ENCODE results near the gene MEF2A. TPM values are rescaled to one million over a fixed set of nuclear protein-coding genes. Genes with fewer than 3 reads are reported as not detected.
A peak's percentile ranks its signal among the peaks of the same experiment; 100 is the strongest.
"Not testable (repeated sequence)": the region's sequence is repeated elsewhere in the genome, so short reads cannot be mapped to it uniquely, and the experiment has no call there.

The MEF2A gene
- total RNA-seq: 86.8 TPM
- long read RNA-seq, full-length matches to known transcripts: 44 of 99 reads
- long read RNA-seq, partial matches to known transcripts: 28 of 99 reads
- long read RNA-seq, other reads (novel, unspliced or antisense): 27 of 99 reads

DNA sequence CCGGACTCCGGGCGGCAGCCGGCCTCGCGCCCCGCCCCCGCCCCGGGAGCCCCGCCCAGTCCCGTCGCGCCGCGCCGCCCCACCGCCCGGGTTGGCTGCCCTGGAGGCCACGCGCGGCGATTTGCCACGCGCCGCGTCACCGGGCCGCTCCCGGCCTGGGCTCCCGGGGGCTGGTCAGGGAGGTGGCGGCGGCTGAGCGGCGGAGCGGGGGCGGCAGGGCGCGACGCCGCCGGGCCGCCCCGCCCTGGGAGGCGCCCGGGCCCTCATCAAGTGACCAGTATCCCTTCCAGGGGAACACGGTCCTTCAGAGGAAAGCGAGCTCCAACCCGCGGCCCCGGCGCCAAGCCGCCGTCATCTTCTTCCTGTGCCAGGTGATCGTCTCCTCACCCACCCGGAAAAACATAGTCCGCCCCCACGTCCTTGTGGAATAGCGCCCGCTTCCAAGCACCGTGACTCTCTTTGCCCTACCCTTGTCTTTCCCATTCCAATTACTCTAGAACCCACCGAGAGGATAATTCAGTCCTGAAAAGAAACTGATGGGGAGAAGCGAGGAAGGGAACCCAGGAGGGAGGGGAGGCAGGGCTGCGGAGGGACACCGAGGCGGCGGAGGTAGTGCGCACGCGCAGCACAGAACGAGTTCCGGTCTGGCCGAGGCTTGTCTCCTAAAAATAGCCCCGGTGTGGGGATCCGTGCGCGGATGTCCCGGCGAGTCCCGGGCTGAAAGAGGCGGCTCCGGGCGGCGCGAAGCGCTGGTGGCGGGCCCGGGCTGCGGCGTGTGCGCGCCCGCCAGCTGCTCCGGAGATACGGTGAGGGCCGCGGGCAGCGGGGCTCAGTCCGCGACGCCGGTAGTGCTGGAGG is at the start of gene MEF2A:
TSS of gene MEF2A (plus strand) at position 686 of the 858 bp plus-strand sequence. CDS start 67,136 bp downstream, outside the sequence.
- Histone ChIP-seq H3K27ac (peak within 1 kb of the TSS; percentile 95), H3K4me3 (peak within 1 kb of the TSS; percentile 72), H3K9me3 (no peaks in the 10 kb centered on the region), H3K27me3 (no peaks in the 10 kb centered on the region), H3K36me3 (no peaks in the 10 kb centered on the region), H3K4me1 (peaks cover 26% of the 10 kb centered on the region)
- TF ChIP-seq, protein P1, sequence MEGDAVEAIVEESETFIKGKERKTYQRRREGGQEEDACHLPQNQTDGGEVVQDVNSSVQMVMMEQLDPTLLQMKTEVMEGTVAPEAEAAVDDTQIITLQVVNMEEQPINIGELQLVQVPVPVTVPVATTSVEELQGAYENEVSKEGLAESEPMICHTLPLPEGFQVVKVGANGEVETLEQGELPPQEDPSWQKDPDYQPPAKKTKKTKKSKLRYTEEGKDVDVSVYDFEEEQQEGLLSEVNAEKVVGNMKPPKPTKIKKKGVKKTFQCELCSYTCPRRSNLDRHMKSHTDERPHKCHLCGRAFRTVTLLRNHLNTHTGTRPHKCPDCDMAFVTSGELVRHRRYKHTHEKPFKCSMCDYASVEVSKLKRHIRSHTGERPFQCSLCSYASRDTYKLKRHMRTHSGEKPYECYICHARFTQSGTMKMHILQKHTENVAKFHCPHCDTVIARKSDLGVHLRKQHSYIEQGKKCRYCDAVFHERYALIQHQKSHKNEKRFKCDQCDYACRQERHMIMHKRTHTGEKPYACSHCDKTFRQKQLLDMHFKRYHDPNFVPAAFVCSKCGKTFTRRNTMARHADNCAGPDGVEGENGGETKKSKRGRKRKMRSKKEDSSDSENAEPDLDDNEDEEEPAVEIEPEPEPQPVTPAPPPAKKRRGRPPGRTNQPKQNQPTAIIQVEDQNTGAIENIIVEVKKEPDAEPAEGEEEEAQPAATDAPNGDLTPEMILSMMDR (IDR thresholded peaks at IDR 0.05): no peak
- DNase-seq (peak; percentile 98), ATAC-seq (peak; percentile 89)
- intact Hi-C loops (cut with DNase I): no loop called here

DNA sequence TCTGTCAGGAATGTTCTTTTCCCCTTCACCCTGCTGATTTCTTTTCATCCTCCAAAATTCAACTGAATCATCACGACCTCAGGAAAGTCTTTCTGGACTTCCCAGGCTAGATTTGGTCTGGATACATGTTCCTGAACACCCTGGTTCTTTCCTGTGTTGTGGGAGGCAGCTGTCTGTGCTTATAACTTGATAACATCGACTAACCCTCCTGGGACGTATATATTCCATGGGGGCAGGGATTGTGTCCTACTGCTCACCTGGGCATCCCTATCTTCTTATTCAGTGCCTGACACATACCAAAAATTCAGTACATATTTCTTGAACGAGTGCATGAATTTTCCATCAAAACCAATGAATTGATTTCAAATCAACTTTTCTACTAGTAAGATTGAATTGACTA is 47.6 kb upstream of the MEF2A start:
- H3K4me3 ChIP-seq: no peak overlapping the region
- H3K4me1 ChIP-seq: no peaks in the 10 kb centered on the region
- no peak overlapping the region for H3K27ac ChIP-seq
- no peak for ATAC-seq
- intact Hi-C loops (cut with DNase I): no loop called here
- H3K27me3 ChIP-seq: no peaks in the 10 kb centered on the region
- H3K9me3 ChIP-seq: no peaks in the 10 kb centered on the region
- no peaks in the 10 kb centered on the region for H3K36me3 ChIP-seq
- TF ChIP-seq, protein P1 (IDR thresholded peaks at IDR 0.05): no peak
- no peak for DNase-seq

DNA sequence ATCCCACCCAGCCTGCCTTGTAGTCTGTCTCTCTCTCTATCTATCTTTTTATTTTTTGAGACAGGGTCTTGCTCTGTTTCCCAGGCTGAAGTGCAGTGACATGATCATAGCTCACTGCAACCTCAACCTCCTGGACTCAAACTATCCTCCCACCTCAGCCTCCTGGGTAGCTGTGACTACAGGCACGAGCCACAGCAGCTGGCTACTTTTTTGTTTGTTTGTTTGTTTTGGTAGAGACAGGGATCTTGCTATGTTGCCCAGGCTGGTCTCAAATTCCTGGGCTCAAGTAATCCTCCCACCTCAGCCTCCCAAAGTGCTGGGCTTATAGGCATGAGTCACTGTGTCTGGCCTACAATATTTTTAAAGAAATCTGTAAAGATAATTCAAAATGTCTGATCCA is 46.4 kb upstream of the MEF2A start:
- intact Hi-C loops (cut with DNase I); H3K4me3 ChIP-seq: not testable (repeated sequence)

DNA sequence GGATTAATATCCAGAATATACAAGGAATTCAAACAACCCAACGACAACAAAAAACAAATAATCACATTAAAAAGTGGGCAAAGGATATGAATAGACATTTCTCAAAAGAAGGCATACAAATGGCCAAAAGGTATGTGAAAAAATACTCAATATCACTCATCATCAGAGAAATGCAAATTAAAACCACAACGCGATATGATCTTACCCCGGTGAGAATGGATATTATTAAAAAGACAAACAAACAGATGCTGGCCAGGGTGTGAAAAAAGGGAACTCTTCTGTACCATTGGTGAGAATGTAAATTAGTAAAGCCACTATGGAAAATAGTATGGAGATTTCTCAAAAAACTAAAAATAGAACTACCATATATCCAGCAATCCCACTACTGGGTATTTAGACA is 43.5 kb upstream of the MEF2A start:
- TF ChIP-seq, protein P1 (IDR thresholded peaks at IDR 0.05): no peak
- intact Hi-C loops (cut with DNase I): no loop called here
- Histone ChIP-seq H3K4me1 (no peaks in the 10 kb centered on the region), H3K4me3 (no peak overlapping the region), H3K27ac (no peak overlapping the region), H3K27me3 (no peaks in the 10 kb centered on the region), H3K9me3 (no peaks in the 10 kb centered on the region), H3K36me3 (no peaks in the 10 kb centered on the region)
- ATAC-seq (no peak), DNase-seq (no peak)

More for the DNA sequence above, 46.4 kb upstream of the MEF2A start:
- not testable (repeated sequence) for H3K4me1 ChIP-seq, H3K9me3 ChIP-seq, ATAC-seq, H3K36me3 ChIP-seq, DNase-seq, H3K27me3 ChIP-seq, H3K27ac ChIP-seq

DNA sequence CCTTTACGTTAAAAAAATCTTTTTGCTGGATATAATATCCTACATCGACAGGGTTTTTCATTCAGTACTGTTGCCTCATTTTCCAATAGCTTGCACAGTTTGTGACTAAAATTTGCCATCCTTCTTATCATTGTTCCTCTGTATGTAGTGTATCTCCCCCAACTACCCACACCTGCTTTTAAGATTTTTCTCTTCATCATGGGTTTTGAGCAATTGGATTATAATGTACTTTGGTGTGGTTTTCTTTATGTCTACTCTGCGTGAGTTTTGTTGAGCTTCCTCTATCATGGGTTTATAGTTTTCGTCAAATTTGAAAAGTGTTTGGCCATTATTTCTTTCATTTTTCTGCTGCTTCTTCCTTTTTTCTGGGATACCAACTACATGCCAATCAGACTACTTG is 39.6 kb upstream of the MEF2A start:
- TF ChIP-seq, protein P1 (IDR thresholded peaks at IDR 0.05): no peak
- no peaks in the 10 kb centered on the region for H3K36me3 ChIP-seq
- ATAC-seq (no peak), DNase-seq (no peak)
- no peaks in the 10 kb centered on the region for H3K9me3 ChIP-seq
- no peak overlapping the region for H3K4me3 ChIP-seq
- H3K27ac ChIP-seq: no peak overlapping the region
- intact Hi-C loops (cut with DNase I): no loop called here
- H3K27me3 ChIP-seq: no peaks in the 10 kb centered on the region
- no peaks in the 10 kb centered on the region for H3K4me1 ChIP-seq

DNA sequence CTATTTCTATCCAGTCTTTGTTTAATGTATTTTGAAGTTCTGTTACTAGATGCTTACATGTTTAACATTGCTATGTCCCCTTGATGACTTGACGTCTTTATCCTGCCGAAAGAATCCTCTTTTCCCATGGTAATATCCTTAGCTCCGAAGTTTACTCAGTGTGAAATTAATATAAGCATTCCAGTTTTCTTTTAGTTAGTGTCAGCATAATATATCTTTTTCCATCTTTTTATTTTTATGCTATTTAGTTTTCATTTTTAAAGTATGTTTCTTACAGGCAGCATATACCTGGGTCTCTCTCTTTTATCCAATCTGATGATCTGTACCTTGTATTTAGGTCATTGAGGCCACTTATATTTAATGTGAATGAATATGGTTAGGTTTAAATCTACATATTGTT is 39.1 kb upstream of the MEF2A start:
- Histone ChIP-seq H3K36me3 (no peaks in the 10 kb centered on the region), H3K27me3 (no peaks in the 10 kb centered on the region), H3K4me3 (no peak overlapping the region), H3K9me3 (no peaks in the 10 kb centered on the region), H3K4me1 (no peaks in the 10 kb centered on the region), H3K27ac (no peak overlapping the region)
- intact Hi-C loops (cut with DNase I): no loop called here
- DNase-seq (no peak), ATAC-seq (no peak)
- TF ChIP-seq, protein P1 (IDR thresholded peaks at IDR 0.05): no peak
